Peyer's patch (tissue), 4 donors: ENCODE data around the gene ARMH4.

Source experiments
- CTCF ChIP-seq, 6 experiments: fragments of 450-650 bp in 4 of 6; fragments of 200-600 bp in 2 of 6; sonication (generic) in 1 of 6; IDR thresholded peaks; one replicate each; pipeline ENCODE4 v1.5.1; 2017 to 2019; ENCODE audit warnings: antibody characterized with exemption in 6 of 6, mild to moderate bottlenecking in 3 of 6, moderate library complexity in 1 of 6
- POLR2A ChIP-seq, 2 donors: fragments of 450-650 bp; IDR thresholded peaks; one replicate each; pipeline ENCODE4 v1.5.1; 2017; ENCODE audit warnings: antibody characterized with exemption in 2 of 2, mild to moderate bottlenecking in 2 of 2, moderate library complexity in 2 of 2

- TF ChIP-seq CTCF (IDR thresholded peaks at IDR 0.05) (no peak), POLR2A (IDR thresholded peaks at IDR 0.05) (no peak)
These were observed 85.9 kb downstream of the ARMH4 start for GRCh38 chr14:58066115-58066514.
